ENCODE results near the gene RNU2-1.
"Not testable (repeated sequence)": the region's sequence is repeated elsewhere in the genome, so short reads cannot be mapped to it uniquely, and the experiment has no call there.

RNU2-1 gene

DNA sequence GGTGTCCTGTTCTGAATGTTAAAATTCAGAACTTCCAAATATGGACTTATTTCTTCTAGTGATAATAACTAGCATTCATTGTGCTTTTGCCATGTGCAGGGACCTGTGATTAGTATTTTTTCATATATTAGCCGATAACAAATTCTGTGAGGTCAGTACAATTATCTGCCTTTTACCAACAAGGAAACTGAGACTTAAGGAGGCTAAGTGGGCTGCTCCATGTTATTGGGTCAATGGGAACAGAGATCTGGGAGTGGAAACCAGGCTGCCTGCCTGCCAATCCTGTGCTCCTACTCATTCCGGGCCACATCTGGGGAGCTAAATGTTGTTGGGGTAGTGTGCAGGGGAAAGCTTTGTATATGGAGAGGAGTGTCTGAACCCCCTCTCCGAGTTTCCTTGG lies 18.4 kb downstream of the RNU2-1 start:
- no peak for DNase-seq

DNA sequence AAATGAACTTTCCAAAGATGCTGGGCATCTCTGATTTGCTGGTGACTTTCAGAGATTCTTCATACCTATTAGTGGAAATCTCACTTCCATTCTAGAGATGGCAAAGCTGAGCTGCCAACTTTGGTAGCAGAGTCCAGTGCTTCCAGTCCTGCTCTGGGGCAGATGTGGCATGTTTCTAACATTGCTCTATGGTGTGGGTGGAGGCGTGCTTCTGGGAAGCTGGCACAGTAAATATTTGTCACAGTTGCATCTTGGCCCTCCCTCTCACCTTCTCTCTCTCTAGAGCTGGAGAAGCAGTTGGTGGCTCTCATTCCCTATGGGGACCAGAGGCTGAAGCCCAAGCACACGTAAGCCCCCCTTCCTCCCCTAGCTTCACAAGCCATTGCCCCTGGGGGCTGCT lies 20.2 kb downstream of the RNU2-1 start:
- DNase-seq, result no peak

DNA sequence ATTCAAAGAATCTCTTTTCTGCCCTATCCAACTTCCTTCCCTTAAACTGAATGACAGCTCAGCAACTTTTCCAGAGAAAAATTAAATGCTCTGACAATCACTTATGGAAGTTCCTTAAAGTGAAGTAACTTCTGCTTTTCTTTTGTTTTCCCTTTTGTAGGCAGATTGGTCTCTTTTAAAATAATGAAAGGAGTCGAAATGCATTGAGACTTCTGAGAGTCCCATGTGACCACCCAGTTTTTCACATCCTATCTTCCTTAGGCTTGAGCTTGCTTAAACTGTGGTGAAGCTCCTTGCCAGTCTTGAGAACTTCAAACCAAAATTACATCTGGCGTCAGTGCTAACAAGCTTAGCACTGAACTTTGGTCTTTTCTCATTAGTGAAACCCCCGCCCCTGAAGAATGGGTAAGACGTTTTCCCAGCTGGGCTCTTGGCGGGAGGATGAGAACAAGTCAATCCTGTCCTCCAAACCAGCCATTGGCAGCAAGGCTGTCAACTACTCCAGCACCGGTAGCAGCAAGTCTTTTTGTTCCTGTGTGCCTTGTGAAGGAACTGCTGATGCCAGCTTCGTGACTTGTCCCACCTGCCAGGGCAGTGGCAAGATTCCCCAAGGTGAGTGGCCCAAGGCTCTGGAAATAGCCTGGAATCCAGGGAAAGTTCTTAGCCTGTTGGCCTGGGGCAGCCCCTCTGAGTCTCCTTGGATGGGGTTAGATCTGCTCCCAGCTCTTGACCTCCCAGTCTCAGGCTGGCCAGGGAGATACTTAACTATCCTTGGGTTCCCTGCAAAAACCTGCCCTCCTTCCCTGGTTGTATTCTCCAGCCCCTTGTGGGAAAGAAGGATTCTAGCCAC lies 20.9 kb downstream of the RNU2-1 start:
- no peak for DNase-seq

DNA sequence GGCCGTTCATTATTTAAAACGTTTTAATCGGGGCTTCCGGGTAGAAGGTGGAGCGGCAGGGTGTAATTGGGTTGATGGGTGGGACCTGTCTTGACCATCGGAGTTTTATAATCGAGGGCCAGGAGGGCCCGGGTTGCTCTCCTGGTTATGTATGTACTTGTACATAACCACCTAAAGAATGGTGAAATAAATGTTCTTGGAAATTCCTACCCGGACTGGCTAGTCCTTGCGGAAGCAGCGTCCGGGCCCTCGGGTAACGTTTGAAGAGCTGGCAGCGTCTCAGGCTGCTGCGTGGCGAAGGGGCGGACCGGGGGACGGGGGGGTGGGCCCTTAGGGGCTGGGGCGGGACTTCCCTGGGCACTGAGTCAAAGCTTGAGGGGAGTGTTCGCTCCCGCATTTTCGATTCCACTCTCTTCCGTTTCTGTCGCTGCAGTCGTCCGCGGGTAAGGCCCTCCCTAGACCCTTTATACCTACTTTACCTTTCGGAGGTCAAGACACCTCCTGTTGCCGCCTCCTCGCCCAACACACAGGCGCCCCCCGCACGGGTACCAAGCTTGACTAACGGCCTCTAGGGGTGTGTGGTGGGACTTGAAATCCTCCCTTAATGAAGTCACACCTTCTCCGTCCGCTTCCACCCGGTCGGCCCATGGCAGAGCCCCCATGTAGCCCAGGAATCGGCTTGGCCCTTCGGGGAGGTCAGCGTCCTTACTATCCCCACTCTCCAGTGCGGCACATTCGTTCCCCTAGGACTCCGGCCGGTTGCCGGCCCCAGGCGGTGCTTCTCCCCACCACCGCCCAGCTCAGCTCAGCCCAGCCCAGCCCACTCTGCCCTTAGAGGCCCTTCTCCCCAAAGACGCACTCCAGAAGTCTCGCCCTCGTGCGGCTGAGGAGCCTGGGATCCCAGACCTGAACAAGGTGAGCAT lies 22.0 kb downstream of the RNU2-1 start, which contains the start of gene TMEM106A:
Gene TMEM106A, plus strand, starts transcription at position 396 of the 923 bp plus-strand sequence. CDS start 1,167 bp downstream, outside the sequence.
- DNase-seq, result peak; percentile 93

DNA sequence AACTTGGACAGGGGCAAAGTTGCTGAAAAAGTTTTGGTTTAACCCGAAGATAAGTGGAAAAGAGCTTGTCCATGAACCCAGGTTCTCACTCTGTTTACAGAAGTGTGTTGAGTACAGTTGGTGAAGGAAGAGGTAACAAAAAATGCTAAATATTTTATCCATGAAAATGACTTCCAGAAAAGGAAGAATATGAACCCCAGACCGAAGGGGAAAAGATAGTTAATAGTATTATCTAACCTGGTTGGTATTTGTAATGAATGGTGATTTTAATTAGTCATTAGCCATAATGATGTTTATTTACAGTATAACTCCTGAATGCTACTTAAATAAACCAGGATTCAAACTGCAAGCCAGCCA lies 22.7 kb downstream of the RNU2-1 start:
- no peak for DNase-seq

DNA sequence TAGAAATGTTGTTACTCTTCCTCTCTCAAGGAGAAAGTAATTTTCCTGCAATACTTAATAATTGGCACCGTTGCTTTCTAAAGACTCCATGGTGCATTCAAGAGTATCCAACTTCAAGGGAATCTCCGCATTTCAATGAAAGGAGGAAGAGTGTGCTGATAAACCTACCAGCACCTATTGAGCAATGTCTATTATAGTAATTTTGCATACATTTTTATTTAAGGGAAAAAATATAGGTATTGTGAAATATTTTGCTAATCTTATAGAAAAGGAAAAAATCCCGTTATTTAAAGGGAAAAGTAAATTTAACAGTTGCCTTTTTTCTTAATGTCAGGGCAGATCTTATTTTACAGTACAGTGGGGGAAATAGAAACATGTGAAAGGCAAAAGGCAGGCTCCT lies 23.2 kb downstream of the RNU2-1 start:
- no peak for DNase-seq

DNA sequence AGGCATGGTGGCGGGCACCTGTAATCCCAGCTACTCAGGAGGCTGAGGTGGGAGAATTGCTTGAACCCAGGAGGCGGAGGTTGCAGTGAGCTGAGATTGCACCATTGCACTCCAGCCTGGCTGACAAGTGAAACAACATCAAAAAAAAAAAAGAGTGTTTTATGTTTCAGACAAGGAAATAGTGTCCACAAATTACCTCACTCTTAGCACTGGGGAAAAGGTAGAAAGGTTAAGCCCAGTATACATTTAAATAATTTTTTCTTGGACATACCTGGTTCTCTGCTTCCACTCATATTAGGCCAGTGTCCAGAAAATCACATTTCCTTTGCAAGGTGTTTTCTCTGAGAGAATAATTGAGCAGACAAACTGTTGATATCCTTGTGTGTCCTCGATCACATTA lies 30.8 kb downstream of the RNU2-1 start:
- not testable (repeated sequence) for DNase-seq

DNA sequence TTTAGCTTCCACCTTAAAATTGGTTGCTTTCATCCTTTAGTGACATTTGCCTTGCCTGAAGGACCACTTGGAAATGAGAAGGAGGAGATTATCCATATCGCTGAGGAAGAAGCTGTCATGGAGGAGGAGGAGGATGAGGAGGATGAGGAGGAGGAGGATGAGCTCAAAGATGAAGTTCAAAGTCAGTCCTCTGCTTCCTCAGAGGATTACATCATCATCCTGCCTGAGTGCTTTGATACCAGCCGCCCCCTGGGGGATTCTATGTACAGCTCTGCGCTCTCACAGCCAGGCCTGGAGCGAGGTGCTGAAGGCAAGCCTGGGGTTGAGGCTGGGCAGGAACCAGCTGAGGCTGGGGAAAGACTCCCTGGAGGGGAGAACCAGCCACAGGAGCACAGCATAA lies 33.6 kb downstream of the RNU2-1 start:
- no peak for DNase-seq

DNA sequence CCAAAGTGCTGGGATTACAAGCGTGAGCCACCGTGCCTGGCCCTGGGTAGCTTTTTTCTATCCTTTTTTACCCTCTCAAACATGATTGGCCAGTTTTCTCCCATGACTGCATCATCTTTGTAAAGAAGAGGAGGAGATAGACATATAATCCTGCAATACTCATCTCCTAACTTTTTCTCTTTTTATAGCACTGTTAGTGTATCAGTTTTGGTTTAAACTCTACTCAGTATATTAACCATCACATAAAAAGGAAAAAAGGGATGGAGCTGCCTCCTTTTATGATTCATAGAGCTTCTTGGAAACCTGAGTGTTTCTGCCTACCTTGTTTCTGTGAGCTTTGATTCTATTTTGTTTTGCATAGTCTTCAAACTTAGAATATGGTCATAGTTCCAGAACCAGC lies 34.1 kb downstream of the RNU2-1 start:
- DNase-seq, result no peak

DNA sequence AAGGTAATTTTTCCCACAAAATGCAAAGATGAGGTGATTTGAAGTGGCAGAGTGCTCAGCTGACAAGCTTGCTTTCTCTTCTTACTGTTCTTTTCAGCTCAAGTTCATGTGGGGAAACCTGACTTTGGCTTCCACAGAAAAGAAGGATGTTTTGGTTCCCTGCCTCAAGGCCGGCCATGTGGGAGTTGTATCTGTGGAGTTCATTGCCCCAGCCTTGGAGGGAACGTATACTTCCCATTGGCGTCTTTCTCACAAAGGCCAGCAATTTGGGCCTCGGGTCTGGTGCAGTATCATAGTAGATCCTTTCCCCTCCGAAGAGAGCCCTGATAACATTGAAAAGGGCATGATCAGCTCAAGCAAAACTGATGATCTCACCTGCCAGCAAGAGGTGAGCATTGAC lies 40.5 kb downstream of the RNU2-1 start:
- no peak for DNase-seq

DNA sequence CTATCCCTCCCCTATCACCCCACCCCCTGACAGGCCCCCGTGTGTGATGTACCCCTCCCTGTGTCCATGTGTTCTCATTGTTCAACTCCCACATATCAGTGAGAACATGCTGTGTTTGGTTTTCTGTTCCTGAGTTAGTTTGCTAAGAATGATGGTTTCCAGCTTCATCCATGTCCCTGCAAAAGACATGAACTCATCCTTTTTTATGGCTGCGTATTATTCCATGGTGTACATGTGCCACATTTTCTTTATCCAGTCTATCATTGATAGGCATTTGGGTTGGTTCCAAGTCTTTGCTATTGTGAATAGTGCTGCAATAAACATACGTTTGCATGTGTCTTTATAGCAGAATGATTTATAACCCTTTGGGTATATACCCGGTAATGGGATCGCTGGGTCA lies 47.1 kb downstream of the RNU2-1 start:
- DNase-seq, result not testable (repeated sequence)

DNA sequence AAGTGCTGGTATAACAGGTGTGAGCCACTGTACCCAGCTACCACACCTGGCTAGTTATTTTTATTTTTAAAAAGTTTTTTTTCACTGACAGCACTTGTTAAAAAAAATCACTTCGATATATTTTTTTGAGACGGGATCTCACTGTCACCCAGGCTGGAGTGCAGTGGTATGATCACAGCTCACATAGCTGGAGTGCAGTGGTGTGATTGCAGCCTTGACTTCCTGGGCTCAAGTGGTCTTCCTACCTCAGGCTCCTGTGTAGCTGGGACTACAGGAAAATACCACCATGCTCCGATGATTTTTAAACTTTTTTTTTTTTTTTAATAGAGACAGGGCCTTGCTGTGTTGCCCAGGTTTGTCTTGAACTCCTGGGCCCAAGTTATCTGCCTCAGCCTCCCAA lies 49.9 kb downstream of the RNU2-1 start:
- no peak for DNase-seq
